Left ventricle myocardium superior (tissue), 1 donor: ENCODE data around the gene MAD1L1. TPM values are rescaled to one million over a fixed set of nuclear protein-coding genes. Genes with fewer than 3 reads are reported as not detected.
"Not testable (repeated sequence)": the region's sequence is repeated elsewhere in the genome, so short reads cannot be mapped to it uniquely, and the experiment has no call there.

Experiments
- ATAC-seq: fragments of 200-7000 bp; cut with Tn5 transposase; one replicate; pipeline ENCODE4 v1.9.1; 2020; ENCODE audit warnings: mild to moderate bottlenecking, moderate library complexity
- DNase-seq: peaks from one replicate; pipeline ENCODE4 v3.0.0-alpha.2; 2020
- intact Hi-C: fragments of 100-400 bp; cut with micrococcal nuclease; formaldehyde crosslinking; loops from one replicate; pipeline ENCODE4 v1.11.0; 2022
- total RNA-seq: library from RNA; stranded (reverse); fragmentation: NEBNext Ultra II Directional; extraction: Animal tissue kit (Norgen Biotek cat#: 25700); gene quantifications from one replicate; pipeline ENCODE4 v1.2.1, GENCODE V29; 2021
- donor health status: DM: no; HTN: yes; CAD: no; lungs with severe emphysema.

MAD1L1 gene
- total RNA-seq, 1 donor from 2014 or later, result 19.1 TPM

- intact Hi-C loops, DNase-seq, ATAC-seq: not testable (repeated sequence)
Measured at GRCh38 chr7:1860881-1861798, 371.6 kb downstream of the MAD1L1 start.

GRCh38 chr7:1859266-1860035 lies 373.3 kb downstream of the MAD1L1 start:
- intact Hi-C loops, result no loop called here
- peak; percentile 18 for DNase-seq
- ATAC-seq, result no peak

- ATAC-seq (no peak), DNase-seq (peak; percentile 23)
- intact Hi-C loops, result no loop called here
Measured at GRCh38 chr7:1858435-1859265, 374.1 kb downstream of the MAD1L1 start.

DNA sequence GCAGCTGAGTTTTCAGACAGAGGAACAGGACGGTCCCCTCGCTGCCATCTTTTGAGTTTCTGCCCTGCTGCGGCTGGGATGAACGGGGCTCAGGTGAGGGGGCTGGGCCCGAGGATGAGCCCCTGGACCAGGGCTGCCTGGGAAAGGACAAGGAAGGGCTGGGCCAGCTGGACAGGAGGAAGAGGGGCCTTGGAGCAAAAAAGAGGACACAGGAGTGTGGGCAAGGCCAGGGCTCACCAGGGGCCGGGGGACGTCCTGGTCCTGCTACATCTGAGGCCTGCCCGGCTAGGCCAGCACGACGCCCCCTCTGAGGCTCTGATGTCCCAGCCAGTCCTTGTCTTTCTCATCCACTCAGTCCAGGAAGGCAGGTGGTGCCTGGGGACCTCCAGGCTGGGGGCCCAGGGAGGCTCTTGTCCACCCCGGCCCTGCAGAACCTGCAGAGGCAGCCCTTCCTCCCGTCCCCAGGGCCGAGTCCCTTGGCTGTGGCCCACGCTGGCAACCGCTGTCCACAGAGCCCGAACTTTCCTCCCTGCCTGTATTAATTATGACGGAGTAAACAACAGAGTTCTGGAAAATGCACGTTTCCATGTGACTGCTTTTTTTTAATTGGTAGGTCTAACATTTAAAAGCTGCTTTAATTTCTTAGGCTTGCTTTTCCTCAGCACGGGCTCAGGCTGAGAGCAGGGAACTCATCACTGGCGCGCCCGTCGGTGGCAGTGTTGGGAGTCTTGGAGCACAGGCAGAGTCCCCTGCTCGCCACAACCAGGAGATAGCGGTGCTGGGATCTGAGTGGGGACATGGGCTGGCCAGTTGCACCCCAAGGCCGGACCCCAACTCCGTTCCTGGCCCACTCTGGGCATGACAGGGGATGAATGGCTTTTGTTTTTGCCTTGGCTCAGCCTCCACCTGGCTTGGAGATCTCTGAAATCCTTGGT lies 375.0 kb downstream of the MAD1L1 start:
- intact Hi-C loops, result no loop called here
- peak; percentile 23 for DNase-seq
- no peak for ATAC-seq

DNA sequence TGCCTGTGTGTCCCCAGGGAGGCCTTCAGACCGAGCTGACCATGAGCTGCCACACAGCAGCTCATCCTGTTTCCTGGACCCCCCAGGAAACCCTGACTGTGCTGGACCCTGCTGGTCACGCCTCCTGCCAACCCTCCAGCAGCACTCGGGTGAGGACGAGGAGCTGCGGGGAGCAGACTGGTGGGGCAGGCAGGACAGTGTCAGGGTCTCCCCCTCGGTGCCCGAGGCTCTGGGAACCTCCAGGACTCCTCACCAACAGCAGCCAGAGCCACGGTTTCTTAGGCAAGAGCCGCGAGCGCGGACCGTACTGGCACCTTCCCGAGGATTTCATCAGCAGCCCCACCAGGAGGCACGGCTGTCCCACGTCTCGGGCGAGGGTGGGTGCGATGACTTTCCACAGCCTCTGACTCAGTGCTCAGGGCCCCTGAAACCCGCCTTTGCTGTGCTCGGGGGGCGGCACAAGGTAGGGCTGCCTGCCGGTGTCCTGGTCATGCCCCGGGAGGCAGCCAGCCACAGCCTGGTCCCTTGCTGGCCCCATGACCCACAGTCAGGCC lies 375.8 kb downstream of the MAD1L1 start:
- DNase-seq, result peak; percentile 26
- intact Hi-C loops, result no loop called here
- ATAC-seq, result no peak

DNA sequence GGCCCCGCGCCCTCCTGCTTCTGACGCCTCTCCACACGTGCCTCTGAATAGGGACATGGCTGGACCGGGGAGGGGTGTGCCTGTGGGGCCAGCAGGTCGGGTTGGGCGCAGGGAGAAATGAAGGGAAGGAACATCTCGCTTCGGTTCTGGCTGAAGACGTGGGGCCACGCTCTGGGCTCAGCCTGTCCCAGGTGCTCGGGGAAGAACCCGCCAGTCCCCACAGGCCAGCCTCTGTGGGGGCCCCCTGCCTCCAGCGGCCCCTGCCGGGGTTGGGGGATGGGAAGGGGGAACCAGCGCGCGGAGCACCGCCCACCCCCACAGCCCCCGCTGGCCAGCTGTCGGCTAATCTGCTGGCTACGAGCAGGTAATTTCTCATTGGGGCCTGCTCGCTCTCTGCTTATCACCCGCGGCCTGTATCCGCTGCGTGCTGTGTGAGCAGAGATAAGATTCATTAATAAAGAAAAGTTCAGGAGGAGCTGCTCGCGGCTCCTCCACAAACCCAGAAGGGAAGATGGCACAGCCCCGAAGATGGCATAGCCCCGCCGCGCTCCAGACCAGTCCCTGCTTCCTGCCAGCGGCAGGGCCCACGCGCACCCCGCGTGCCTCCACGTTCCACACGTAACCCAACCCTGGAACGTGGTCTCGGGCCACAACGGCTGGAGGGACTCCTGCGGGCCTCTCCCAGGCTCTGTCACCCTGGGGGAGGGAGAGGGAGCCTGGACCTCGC lies 376.4 kb downstream of the MAD1L1 start:
- intact Hi-C loops, result no loop called here
- DNase-seq (peak; percentile 22), ATAC-seq (no peak)

DNA sequence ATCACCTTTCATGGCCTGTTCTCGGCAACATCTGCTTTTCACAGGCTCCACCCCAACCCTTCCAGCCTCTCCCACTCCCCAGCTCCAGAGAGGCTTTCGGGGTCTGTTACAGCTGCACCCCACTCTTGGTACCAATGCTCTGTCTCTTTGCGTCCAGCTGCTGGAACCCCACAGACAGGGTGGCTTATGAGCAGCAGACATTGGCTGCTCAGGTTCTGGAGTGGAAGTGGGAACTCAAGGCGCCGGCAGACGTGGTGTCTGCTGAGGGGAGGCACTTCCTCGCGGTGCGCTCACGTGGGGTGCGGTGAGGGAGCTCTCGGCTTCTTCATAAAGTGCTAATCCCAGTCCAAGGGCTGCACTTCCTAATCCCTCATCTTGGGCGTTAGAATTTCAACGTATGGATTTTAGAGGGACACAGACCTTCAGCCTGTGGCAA lies 377.0 kb downstream of the MAD1L1 start:
- intact Hi-C loops, result no loop called here
- no peak for ATAC-seq
- peak; percentile 4 for DNase-seq

DNA sequence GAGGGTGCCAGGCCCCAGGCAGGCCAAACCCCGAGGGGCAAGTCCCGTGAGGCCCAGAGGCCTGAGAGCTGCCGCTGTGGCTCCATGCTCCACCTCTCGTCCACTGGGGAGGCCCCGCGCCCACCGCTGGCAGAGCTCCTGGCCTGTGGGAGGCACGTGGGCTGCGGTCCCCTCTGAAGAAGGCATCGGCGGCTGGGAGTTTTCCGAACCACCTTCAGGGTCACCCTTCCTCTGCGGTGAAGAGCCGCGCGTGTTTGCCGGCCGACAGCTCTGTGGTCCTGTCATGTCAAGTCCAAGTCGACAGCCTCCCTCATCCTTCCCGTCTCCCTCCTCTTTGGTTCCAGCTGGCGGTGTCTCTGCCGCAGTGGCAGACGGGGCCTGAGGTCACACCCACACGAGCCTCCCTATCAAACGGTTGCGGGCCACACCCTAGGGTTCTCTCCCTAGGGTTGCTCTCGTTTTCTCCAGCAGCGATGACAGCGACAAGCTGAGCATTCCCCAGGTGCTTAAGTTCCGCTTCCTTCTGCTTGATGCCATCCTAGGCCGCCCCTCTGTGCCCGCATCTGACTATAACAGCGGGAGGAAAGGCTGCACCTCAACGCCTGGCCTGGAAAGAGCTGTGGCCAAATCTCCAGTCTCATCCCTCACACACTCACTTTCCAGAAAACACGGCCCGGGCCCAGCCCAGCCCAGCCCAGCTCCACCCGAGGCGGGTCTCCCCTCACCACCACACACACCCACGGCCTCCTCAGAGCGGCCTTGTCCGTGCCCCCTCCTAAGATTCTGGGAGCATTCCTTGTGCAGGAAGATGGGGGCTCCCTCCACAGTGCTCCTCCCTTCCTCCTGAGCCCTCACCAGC lies 377.6 kb downstream of the MAD1L1 start:
- DNase-seq (peak; percentile 26), ATAC-seq (no peak)
- intact Hi-C loops, result no loop called here

DNA sequence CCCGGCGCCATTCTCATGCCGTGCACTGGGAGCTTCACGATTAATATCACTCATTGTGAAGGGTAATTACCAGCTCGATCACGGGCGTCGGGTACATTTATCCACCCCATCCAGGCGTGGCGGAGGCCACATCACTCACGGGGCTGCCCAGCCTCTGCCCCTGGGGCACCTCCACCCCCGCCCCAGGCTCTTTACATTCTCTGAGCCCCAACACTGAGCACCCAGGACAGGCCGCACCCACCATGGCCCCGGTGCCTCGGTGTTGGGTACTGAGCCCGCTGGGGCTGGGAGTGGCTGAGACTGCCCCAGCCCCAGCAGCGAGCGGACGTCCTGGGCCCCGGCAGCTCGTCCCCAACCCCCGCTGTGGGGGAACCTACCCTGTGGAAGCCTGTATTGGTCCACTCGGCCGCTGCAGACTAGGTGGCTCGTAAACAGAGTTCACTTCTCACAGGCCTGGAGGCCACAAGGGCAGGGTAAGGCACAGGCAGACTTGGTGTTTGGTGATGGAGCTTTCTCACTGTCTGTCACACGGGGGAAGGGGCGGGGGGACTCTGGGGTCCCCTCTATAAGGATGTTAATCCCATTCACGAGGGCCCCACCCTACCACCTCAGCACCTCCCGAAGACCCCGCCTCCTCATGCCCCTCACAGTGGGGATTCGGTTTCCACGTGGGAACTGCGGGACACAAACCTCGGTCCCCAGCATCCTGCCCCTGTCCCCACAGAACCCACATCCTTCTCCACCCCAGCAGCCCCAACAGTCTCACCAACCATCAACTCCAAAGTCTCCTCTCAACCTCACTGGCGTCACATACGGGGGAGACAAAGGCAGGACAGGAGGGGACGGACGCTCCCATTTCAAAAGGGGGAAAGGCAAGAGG lies 378.5 kb downstream of the MAD1L1 start:
- intact Hi-C loops, result no loop called here

DNA sequence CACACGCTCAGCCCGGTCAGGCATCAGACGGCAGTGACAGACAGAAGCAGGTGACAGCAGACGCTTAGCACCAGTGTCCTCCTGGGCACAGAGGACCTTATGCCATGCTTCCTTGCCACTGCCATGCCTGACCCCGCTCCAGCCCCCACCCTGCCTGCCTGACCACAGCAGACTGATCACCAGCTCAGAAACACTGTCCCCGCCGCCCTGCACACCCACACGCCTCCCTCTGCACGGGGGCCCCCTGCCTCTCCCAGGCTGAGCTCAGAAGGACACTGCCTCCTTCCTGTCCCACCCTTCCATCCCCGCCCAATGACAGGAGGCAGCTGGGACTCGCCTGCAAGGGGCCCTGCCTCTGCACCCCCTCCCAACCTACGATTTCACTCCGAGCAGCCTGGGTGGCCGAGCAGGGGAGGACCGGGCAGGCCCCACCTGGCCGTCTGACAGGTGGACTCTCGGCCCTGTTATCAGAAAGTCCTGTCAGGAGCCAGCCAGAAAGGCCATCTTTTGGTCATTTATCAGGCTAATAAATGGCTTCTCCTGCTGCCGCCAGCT lies 379.2 kb downstream of the MAD1L1 start:
- peak; percentile 16 for DNase-seq

More for the DNA sequence above, 378.5 kb downstream of the MAD1L1 start:
- ATAC-seq (no peak), DNase-seq (peak; percentile 14)

DNA sequence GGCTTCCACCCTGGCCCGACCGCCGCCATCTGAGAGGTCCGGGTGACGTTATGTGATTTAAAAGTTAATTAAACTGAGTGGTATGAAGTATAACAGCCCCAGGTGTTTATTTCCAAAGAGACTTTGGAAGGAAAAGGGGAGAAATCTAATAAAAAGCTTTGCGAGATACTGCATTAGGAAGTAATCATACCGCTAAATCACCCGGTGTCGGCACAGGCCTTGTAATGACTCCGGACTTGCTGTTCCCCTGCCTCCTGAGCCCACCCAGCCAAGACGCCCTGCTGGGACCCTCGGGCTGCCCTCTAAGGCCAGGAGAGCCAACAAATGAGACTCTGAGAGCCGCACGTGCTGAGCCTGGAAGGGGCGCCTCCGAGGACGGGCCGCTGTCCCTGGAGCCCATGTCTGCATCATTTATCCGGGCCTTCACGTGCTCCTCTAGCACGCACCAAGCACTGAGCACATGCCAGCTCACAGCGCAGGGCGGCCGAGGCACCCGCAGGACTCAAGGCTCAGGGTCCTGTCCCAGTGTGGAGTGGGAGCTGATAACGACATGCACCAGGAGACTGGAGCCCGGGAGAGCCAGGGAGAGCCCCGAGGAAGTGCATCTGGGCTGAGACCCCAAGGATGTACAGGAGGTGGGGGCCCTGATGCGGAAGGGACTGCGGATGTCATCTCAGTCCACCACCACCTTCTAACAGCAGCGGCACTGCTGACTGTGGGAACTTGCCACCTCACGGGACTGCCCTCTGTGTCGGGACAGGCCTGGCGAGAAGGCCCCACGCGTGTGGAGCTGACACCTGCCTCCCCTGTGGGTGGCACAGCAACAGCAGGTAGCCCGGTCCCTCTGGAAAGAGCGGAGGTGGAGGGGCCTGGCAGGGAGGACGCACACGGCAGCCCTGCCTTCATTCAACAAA lies 380.0 kb downstream of the MAD1L1 start:
- DNase-seq (peak; percentile 20), ATAC-seq (no peak)
- intact Hi-C loops, result no loop called here

More for the DNA sequence above, 379.2 kb downstream of the MAD1L1 start:
- no peak for ATAC-seq
- intact Hi-C loops, result no loop called here

DNA sequence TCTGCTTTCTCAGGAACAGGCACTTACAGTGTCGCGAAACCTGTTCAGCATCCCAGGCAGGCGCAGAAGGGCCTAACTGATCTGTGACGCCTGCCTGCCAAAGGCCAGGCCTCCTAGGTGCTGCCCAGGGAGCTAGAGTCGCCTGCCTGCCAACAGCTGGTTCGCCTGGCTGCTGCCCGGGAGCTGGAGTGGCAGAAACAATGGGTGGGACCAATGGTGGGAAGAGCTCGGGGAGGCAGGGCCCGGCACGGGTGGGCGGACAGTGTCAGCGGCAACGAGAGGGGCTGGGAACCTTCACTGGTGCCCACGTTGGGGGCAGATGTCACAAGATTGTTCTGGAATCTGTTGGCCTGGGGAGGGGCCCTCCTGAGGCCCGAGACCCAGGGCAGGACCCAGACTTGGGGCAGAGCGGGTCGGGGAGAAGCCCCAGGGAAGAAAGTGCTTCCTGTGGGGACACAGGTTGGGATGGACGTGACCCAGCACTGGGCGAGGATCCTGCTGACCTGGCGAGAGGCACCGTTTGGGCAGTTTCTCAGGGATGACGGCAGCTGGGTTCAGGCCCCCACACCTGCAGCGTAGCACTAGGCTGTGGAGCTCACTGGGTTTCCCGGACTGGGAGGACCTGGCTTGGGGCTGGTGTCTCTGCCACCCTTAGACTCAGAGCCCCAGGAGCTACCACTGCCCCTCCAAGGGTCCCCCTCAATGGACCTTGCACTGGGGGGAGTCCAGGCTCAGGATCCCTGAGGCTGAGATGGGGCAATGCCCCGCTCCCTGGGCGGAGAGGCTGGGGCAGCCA lies 380.8 kb downstream of the MAD1L1 start:
- no peak for ATAC-seq
- intact Hi-C loops, result no loop called here
- DNase-seq, result peak; percentile 28

- DNase-seq (peak; percentile 22), ATAC-seq (no peak)
- intact Hi-C loops, result no loop called here
Measured at GRCh38 chr7:1850976-1851571, 381.7 kb downstream of the MAD1L1 start.
